PC-3 (cell line): ENCODE measurements around the gene ARHGEF5. TPM values are rescaled to one million over a fixed set of nuclear protein-coding genes. Genes with fewer than 3 reads are reported as not detected.
"Not testable (repeated sequence)": the region's sequence is repeated elsewhere in the genome, so short reads cannot be mapped to it uniquely, and the experiment has no call there.

Source experiments
- ATAC-seq: fragments of 200-7000 bp; cut with Tn5 transposase; 2 replicates; pipeline ENCODE4 v1.9.1; 2020; ENCODE audit warnings: mild to moderate bottlenecking, moderate library complexity
- Bru-seq: library from RNA; stranded (reverse); fragments of 400-500 nt; gene quantifications from one replicate; lab custom pipeline; 2021; lab: Mats Ljungman, UMichigan
- BruChase-seq, 2 experiments: library from RNA; stranded (reverse); fragments of 400-500 nt; gene quantifications; one replicate each; lab custom pipeline; 2021; lab: Mats Ljungman, UMichigan
- BruUV-seq: library from RNA; stranded (reverse); fragments of 400-500 nt; replicated peaks from 2 replicates; lab custom pipeline; 2021; lab: Mats Ljungman, UMichigan
- CTCF ChIA-PET: fragments of 300-600 bp; sonication (Branson Sonifier 250); formaldehyde crosslinking; loops from one replicate; lab custom pipeline; 2022; ENCODE audit warnings: antibody characterized with exemption; lab: Charles Lee
- POLR2A ChIA-PET: fragments of 300-600 bp; sonication (Branson Sonifier 250); formaldehyde crosslinking; loops from one replicate; lab custom pipeline; 2022; ENCODE audit warnings: antibody characterized with exemption; ENCODE audit not compliant: unreplicated experiment; lab: Charles Lee
- DNase-seq: peaks from one replicate; pipeline ENCODE4 v3.0.0-alpha.2; 2015
- H2AFZ ChIP-seq: fragments of 300-600 bp; sonication (generic); 2 replicates; pipeline ENCODE4 v1.6.0; 2016; ENCODE audit warnings: antibody characterized with exemption, low read length
- H3F3A ChIP-seq: fragments of 300-600 bp; sonication (generic); one replicate; pipeline ENCODE4 v1.6.0; 2017; ENCODE audit warnings: antibody characterized with exemption, low read length, control low read depth, mild to moderate bottlenecking; ENCODE audit not compliant: unreplicated experiment
- H3K27ac ChIP-seq: fragments of 300-600 bp; sonication (generic); 2 replicates; pipeline ENCODE4 v1.5.1; 2016; ENCODE audit warnings: mild to moderate bottlenecking, low read length
- H3K27me3 ChIP-seq: fragments of 300-600 bp; sonication (generic); 2 replicates; pipeline ENCODE4 v1.6.1; 2016; ENCODE audit warnings: low read length, mixed read lengths
- H3K36me3 ChIP-seq: fragments of 300-600 bp; sonication (generic); 2 replicates; pipeline ENCODE4 v1.6.1; 2016; ENCODE audit warnings: low read depth, mixed run types, low read length, mixed read lengths
- H3K4me1 ChIP-seq: fragments of 300-600 bp; sonication (generic); 2 replicates; pipeline ENCODE4 v1.5.1; 2016; ENCODE audit warnings: low read length; ENCODE audit not compliant: insufficient read depth
- H3K4me2 ChIP-seq: fragments of 300-600 bp; sonication (generic); 2 replicates; pipeline ENCODE4 v1.6.0; 2016; ENCODE audit warnings: low read length
- H3K4me3 ChIP-seq: fragments of 300-600 bp; sonication (generic); 2 replicates; pipeline ENCODE4 v1.5.1; 2016; ENCODE audit warnings: mild to moderate bottlenecking, low read length, mixed read lengths
- H3K79me2 ChIP-seq: fragments of 300-600 bp; sonication (generic); 2 replicates; pipeline ENCODE4 v1.6.1; 2017; ENCODE audit warnings: low read length, mixed read lengths
- H3K9ac ChIP-seq: fragments of 300-600 bp; sonication (generic); 2 replicates; pipeline ENCODE4 v1.6.0; 2016; ENCODE audit warnings: mild to moderate bottlenecking, low read length
- H3K9me2 ChIP-seq: fragments of 300-600 bp; sonication (generic); replicated peaks from 2 replicates; pipeline ENCODE4 v1.6.1; 2016; ENCODE audit warnings: mixed run types, low read length, mixed read lengths
- H3K9me3 ChIP-seq: fragments of 300-600 bp; sonication (generic); 2 replicates; pipeline ENCODE4 v1.6.1; 2016; ENCODE audit warnings: low read length, mixed read lengths
- H4K20me1 ChIP-seq: fragments of 300-600 bp; sonication (generic); 2 replicates; pipeline ENCODE4 v1.6.1; 2016; ENCODE audit warnings: low read length, mixed read lengths
- intact Hi-C: fragments of 100-400 bp; cut with micrococcal nuclease; formaldehyde crosslinking; loops from 2 replicates; pipeline ENCODE4 v1.9.0; 2023
- long read RNA-seq: library from polyadenylated mRNA; unstranded; transcript quantifications from one replicate; pipeline ENCODE4 v2.0.0, GENCODE V29; 2021; ENCODE audit not compliant: unreplicated experiment
- total RNA-seq: library from RNA; depleted of rRNA; stranded (reverse); fragments of >200 nt; gene quantifications from 2 replicates; pipeline ENCODE4 v1.2.3, GENCODE V29; 2014; rRNA removed

ARHGEF5 gene
- total RNA-seq (15.5 and 17.7 TPM in 2 replicates), Bru-seq, nascent RNA (percentile 62 among the genes with signal in this experiment), BruChase-seq, experiment 1, labeled RNA remaining after a 6-hour chase (percentile 77 among the genes with signal in this experiment), BruChase-seq, experiment 2, labeled RNA remaining after a 2-hour chase (percentile 72 among the genes with signal in this experiment)
- long read RNA-seq, full-length matches to known transcripts: 1 of 28 reads
- long read RNA-seq, partial matches to known transcripts: 23 of 28 reads
- long read RNA-seq, other reads (novel, unspliced or antisense): 4 of 28 reads

DNA sequence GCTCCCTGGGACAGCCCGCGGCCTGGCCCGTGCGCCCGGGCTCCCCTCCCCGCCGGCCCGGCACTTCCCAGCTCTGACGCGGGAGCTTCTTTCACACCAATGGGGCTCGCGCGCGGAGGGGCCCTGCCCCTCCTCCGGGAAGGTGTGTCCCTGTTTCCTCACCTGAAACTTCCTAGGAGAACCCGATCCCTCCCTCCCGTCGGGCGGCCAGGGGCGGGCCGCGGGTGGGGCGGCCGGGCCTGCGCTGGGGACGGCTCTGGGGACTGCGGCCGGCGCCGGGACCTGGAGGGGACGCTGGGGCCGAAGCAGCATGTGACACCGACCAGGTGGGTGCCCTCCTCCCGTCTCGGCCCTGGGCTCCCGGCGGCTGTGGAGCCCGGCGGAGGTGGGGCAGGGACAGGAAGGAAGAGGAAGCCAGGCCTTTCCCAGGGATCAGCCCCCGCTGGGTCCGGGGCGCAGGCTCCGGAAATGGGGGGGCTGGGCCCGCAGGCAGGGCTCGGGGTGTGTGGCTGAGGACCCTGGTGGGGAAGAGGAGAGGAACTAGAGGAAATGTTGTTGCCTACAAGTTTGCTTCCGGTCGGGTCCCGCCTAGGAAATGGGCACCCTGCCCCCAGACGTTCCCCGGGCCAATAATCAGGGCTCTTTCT is at the start of gene ARHGEF5:
ARHGEF5 (plus strand) TSS at position 227 of the 647 bp plus-strand sequence. CDS start 7,268 bp downstream, outside the sequence.
- Histone ChIP-seq H3K4me3 (peak within 1 kb of the TSS; percentile 50), H3K4me2 (peak within 1 kb of the TSS; percentile 51; the same call in 1 of the 2 replicates)
- H3K9me2 ChIP-seq, H3K79me2 ChIP-seq, BruUV-seq, intact Hi-C loops, CTCF ChIA-PET, H3K36me3 ChIP-seq, H3K9me3 ChIP-seq, H3K27ac ChIP-seq, H3K4me1 ChIP-seq, H2AFZ ChIP-seq, H3F3A ChIP-seq, H4K20me1 ChIP-seq, H3K27me3 ChIP-seq, DNase-seq, H3K9ac ChIP-seq, POLR2A ChIA-PET: not testable (repeated sequence)
- ATAC-seq: peak; percentile 91

DNA sequence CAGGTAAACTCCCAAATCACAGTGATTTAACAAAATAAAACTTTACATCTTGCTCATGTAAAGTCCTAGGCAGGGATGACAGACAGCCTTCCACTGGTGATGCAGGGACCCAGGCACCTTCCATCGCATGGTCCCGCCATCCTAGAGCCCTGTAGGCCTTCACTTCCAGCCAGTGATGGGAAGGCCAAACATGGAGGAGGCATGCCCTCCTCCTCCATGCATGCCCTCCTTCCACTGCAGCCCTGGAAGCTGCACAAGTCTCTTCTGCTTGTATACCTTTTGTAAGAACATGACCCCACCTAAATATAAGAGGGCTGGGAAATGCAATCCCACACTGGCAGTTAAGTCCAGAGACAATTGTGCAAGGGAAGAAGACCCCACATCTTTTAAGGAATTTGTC is 45.5 kb upstream of the ARHGEF5 start:
- not testable (repeated sequence) for BruUV-seq, H3K4me1 ChIP-seq

DNA sequence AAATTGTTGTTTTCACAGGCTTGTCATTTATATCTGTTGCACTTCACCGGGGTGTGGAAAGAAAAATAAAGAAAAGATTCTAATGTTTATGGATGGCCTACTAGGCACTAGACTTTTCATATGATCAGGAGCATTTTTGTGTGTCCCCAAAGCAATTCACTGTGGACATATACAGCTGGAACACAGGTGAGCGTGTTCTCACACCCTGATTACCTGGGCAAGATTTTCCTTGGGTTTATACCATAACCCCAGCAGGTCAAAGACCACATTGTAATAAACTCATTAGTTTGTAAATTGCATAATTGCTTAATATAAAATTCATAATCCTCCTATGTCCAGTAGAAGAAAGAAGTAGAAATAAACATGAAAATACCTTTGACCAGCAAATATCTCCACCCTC is 44.0 kb upstream of the ARHGEF5 start:
- POLR2A ChIA-PET, ATAC-seq, H3F3A ChIP-seq, DNase-seq, CTCF ChIA-PET, BruUV-seq, H3K4me3 ChIP-seq, H4K20me1 ChIP-seq, H3K4me1 ChIP-seq, H3K79me2 ChIP-seq, H2AFZ ChIP-seq, H3K4me2 ChIP-seq, H3K36me3 ChIP-seq, H3K9me3 ChIP-seq, H3K27me3 ChIP-seq, intact Hi-C loops, H3K9ac ChIP-seq, H3K27ac ChIP-seq, H3K9me2 ChIP-seq: not testable (repeated sequence)

More for the DNA sequence above, 45.5 kb upstream of the ARHGEF5 start:
- H3K9ac ChIP-seq, H3K4me2 ChIP-seq, H3K36me3 ChIP-seq, H3F3A ChIP-seq, H3K27ac ChIP-seq, H2AFZ ChIP-seq, H3K9me3 ChIP-seq, H3K9me2 ChIP-seq, H3K4me3 ChIP-seq, DNase-seq, H3K27me3 ChIP-seq, ATAC-seq, H3K79me2 ChIP-seq, POLR2A ChIA-PET, intact Hi-C loops, CTCF ChIA-PET, H4K20me1 ChIP-seq: not testable (repeated sequence)

DNA sequence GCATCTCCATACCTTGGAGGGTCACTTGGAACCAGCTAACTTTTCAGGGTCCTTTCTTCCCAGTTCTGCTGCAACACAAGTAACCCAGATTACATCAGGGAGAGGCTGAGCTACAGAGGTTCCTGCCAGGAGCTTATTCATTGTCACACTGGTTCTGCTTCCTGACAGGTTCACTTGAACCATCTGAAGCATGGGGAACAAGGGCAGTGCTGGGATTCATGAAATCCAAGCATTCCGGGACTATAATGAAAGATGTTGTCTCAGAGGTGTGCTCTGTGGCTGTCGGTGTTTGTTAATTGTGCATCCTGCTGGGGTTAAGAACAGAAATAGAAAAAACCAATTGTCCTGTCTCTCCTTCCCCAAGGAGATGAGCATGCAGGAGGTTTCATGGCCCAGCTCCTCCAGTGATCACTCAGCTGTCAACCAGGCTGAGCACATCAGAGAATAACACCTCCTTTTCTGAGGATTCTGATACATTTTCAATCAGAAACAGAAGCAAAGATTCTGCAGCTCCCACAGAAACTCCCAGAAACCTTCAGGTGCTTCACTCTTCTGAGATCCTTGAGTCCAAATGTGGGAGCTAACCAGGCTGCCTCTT is 43.2 kb upstream of the ARHGEF5 start, which contains the start of gene OR2A1:
OR2A1 (plus strand) TSS at position 548 of the 598 bp plus-strand sequence. CDS start 5,706 bp downstream, outside the sequence.
- H3K36me3 ChIP-seq, DNase-seq, ATAC-seq, H3F3A ChIP-seq, H3K9me2 ChIP-seq, CTCF ChIA-PET, H3K4me3 ChIP-seq, H3K4me1 ChIP-seq, intact Hi-C loops, H3K9ac ChIP-seq, BruUV-seq, H3K27me3 ChIP-seq, H4K20me1 ChIP-seq, H3K4me2 ChIP-seq, POLR2A ChIA-PET, H3K27ac ChIP-seq, H3K9me3 ChIP-seq, H3K79me2 ChIP-seq, H2AFZ ChIP-seq: not testable (repeated sequence)

DNA sequence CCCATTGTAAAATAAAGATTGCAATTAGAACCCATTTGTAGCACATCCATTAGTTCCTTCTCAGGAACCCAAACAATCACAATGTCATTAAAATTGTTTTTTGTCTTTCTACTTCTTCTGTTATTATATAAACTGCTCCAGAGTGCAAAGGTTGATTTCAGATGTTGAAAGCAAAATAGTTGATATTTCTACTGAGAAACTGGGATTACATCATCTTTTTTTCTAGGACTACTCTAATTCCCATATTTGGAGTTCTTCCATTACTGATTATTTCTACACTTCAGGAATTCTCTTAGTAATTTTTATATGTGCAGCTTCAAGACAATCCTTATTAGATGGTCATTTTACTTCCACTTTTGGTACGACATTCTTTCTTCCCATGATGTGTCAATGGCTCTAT is 37.7 kb upstream of the ARHGEF5 start:
- H3F3A ChIP-seq, H3K9ac ChIP-seq, ATAC-seq, CTCF ChIA-PET, H2AFZ ChIP-seq, H3K79me2 ChIP-seq, H3K4me3 ChIP-seq, BruUV-seq, DNase-seq, H3K27ac ChIP-seq, H3K36me3 ChIP-seq, intact Hi-C loops, H3K4me1 ChIP-seq, H3K27me3 ChIP-seq, H3K9me2 ChIP-seq, H3K4me2 ChIP-seq, POLR2A ChIA-PET, H4K20me1 ChIP-seq, H3K9me3 ChIP-seq: not testable (repeated sequence)

DNA sequence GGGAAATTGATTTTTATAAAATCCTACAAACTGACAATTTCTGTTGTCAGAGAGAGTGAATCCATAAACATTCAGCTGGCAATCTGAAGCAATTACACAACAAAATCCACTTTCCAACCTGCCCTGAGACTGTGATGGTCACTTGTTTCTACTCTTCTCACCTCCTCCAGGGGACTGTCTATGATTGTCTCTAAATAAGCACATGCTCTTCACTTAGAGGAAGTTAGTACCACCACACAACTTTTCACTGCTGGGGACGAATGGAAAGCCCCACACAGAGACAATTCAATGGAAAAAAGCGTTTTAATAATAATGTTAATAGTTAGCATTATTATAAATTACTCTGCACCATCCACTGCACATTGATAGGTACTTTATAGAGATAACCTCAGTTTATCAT is 35.7 kb upstream of the ARHGEF5 start:
- BruUV-seq, H2AFZ ChIP-seq, H3K9me2 ChIP-seq, intact Hi-C loops, H3K27me3 ChIP-seq, H3K4me3 ChIP-seq, H3K36me3 ChIP-seq, H3K27ac ChIP-seq, H4K20me1 ChIP-seq, H3K4me2 ChIP-seq, H3K9ac ChIP-seq, POLR2A ChIA-PET, H3K79me2 ChIP-seq, ATAC-seq, CTCF ChIA-PET, H3K4me1 ChIP-seq, DNase-seq, H3F3A ChIP-seq, H3K9me3 ChIP-seq: not testable (repeated sequence)
